Activated naive CD8-positive, alpha-beta T cell (primary cell): ENCODE results near the gene EPHA6.
"Not testable (repeated sequence)": the region's sequence is repeated elsewhere in the genome, so short reads cannot be mapped to it uniquely, and the experiment has no call there.

Experiments used
- H3K27ac Mint-ChIP-seq: one replicate; pipeline ENCODE4 v1.8.0; 2021; ENCODE audit warnings: mixed read lengths
- H3K27me3 Mint-ChIP-seq: one replicate; pipeline ENCODE4 v1.8.0; 2021; ENCODE audit warnings: mixed read lengths
- H3K36me3 Mint-ChIP-seq: one replicate; pipeline ENCODE4 v1.8.0; 2021; ENCODE audit warnings: mixed read lengths
- H3K4me1 Mint-ChIP-seq: one replicate; pipeline ENCODE4 v1.8.0; 2021; ENCODE audit warnings: low read depth, mixed read lengths
- H3K4me3 Mint-ChIP-seq: one replicate; pipeline ENCODE4 v1.8.0; 2021; ENCODE audit warnings: mild to moderate bottlenecking, mixed read lengths
- H3K9me3 Mint-ChIP-seq: one replicate; pipeline ENCODE4 v1.8.0; 2021; ENCODE audit warnings: low read depth, mixed read lengths

EPHA6 gene

DNA sequence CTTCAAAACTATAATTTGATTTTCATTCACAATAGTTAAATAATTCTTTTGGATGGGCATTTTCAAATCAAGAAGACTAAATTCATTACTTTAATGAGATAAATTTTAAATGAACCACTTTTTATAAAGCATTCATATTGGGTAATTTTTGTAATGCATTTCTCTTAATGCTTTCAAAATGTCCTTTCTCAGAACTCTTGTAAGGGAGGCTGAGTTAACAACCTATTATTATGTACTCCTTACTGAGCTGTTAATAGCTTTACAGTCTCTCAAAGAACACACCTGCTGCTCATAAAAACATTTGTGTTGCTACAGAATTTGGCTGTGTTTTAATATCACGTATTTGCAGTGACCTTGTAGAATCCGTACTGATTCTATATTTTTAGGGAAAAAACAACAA lies 616.2 kb downstream of the EPHA6 start:
- Mint-ChIP-seq H3K36me3 (no peaks in the 10 kb centered on the region), H3K4me3 (no peak overlapping the region)

DNA sequence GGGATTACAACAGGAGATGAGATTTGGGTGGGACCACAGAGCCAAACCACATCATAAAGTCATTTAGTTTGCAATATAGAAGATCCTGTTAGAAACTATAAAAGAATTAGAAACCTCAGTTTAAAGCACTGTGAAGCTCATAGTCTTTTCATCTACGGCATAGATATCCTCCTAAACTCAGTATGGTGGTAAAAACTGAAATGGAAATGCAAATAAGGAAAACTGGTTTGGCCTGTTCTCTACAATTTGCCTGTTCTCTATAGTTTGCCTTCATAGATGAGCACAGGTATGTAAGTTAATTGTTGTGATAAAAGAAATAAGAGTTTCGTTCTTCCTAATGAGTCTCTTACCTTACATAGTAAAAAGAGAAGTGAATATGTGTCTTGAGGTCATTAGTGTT lies 618.5 kb downstream of the EPHA6 start:
- Mint-ChIP-seq H3K4me3 (no peak overlapping the region), H3K27me3 (no peaks in the 10 kb centered on the region), H3K27ac (no peak overlapping the region), H3K9me3 (peaks cover 3% of the 10 kb centered on the region), H3K4me1 (no peaks in the 10 kb centered on the region), H3K36me3 (no peaks in the 10 kb centered on the region)

More for the DNA sequence above, 616.2 kb downstream of the EPHA6 start:
- H3K27me3 Mint-ChIP-seq = no peaks in the 10 kb centered on the region
- no peak overlapping the region for H3K27ac Mint-ChIP-seq
- no peaks in the 10 kb centered on the region for H3K4me1 Mint-ChIP-seq
- peaks cover 12% of the 10 kb centered on the region for H3K9me3 Mint-ChIP-seq

DNA sequence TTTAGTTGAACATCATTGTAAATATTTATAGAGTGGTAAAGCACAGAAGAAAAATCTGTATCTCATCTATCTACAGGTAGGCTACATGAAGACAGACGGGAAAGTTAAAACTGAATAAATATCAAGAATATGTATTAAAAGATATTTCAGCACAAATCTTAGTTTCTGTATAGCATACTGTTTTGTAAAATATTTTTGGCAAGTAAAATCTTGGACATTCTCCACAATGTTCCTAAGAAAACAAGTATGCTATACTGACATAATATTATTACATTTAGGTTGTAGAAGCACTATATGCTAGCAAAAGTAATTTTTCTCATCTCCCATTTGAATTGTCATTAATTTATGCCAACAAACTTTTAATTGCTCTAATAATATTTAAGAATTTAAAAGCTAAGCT lies 623.7 kb downstream of the EPHA6 start:
- Mint-ChIP-seq H3K27ac (no peak overlapping the region), H3K27me3 (no peaks in the 10 kb centered on the region), H3K4me3 (no peak overlapping the region), H3K36me3 (no peaks in the 10 kb centered on the region), H3K9me3 (peaks cover 3% of the 10 kb centered on the region), H3K4me1 (no peaks in the 10 kb centered on the region)

- no peak overlapping the region for H3K27ac Mint-ChIP-seq
- H3K4me1 Mint-ChIP-seq = no peaks in the 10 kb centered on the region
- H3K36me3 Mint-ChIP-seq = no peaks in the 10 kb centered on the region
- no peak overlapping the region for H3K4me3 Mint-ChIP-seq
- peaks cover 3% of the 10 kb centered on the region for H3K9me3 Mint-ChIP-seq
- no peaks in the 10 kb centered on the region for H3K27me3 Mint-ChIP-seq
Measured at GRCh38 chr3:97439373-97439772, 625.0 kb downstream of the EPHA6 start.

- H3K9me3 Mint-ChIP-seq = peaks cover 4% of the 10 kb centered on the region
- H3K36me3 Mint-ChIP-seq = no peaks in the 10 kb centered on the region
- no peak overlapping the region for H3K27ac Mint-ChIP-seq
- no peak overlapping the region for H3K4me3 Mint-ChIP-seq
- no peaks in the 10 kb centered on the region for H3K4me1 Mint-ChIP-seq
- H3K27me3 Mint-ChIP-seq = no peaks in the 10 kb centered on the region
Measured at GRCh38 chr3:97464035-97464434, 649.6 kb downstream of the EPHA6 start.

DNA sequence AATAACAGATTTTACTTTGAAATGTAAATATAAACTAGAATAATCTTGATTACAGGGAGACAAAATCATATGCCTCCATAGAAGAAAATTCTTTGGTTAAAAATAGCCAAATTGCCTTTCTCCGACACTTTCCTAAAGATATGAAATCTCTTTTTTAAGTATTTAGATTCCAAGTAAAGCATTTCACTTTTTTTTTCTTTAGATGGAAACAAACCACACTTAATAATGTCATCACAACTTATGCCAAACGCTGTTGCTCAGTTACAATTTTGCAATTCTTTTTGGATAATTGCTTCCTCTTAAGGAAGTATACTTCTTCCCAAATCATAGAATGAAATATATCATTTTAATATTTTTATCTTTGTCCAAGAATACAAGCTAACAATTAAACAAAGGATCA lies 656.1 kb downstream of the EPHA6 start:
- Mint-ChIP-seq H3K27me3 (no peaks in the 10 kb centered on the region), H3K4me1 (no peaks in the 10 kb centered on the region), H3K36me3 (no peaks in the 10 kb centered on the region), H3K4me3 (no peak overlapping the region), H3K9me3 (peaks cover 4% of the 10 kb centered on the region), H3K27ac (no peak overlapping the region)

DNA sequence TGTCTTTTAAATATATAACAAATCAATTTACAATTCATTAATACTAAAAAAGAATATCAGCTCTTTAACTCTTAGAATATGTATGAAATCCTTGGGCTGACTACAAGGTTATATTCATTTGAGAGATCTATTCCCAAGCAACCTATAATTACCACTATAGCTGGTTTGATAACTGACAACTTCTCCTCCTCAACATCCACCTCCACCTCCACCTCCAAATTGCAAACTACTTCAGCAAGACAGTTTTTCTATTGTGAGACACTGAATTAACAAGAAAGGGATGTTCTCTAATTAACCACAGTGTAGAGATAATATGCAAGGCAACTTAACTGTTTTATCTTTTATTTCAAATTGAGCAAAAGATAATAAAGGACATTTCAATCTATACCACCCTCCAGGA lies 665.3 kb downstream of the EPHA6 start:
- no peak overlapping the region for H3K4me3 Mint-ChIP-seq

GRCh38 chr3:97480696-97481289 lies 666.4 kb downstream of the EPHA6 start:
- H3K4me3 Mint-ChIP-seq, H3K4me1 Mint-ChIP-seq, H3K27me3 Mint-ChIP-seq, H3K36me3 Mint-ChIP-seq, H3K27ac Mint-ChIP-seq, H3K9me3 Mint-ChIP-seq: not testable (repeated sequence)

More for the DNA sequence above, 665.3 kb downstream of the EPHA6 start:
- Mint-ChIP-seq H3K36me3 (no peaks in the 10 kb centered on the region), H3K4me1 (no peaks in the 10 kb centered on the region), H3K27me3 (no peaks in the 10 kb centered on the region), H3K27ac (no peak overlapping the region), H3K9me3 (peaks cover 7% of the 10 kb centered on the region)

GRCh38 chr3:97481416-97481815 lies 667.0 kb downstream of the EPHA6 start:
- no peaks in the 10 kb centered on the region for H3K4me1 Mint-ChIP-seq
- no peak overlapping the region for H3K27ac Mint-ChIP-seq
- peaks cover 7% of the 10 kb centered on the region for H3K9me3 Mint-ChIP-seq
- no peaks in the 10 kb centered on the region for H3K27me3 Mint-ChIP-seq
- no peaks in the 10 kb centered on the region for H3K36me3 Mint-ChIP-seq
- no peak overlapping the region for H3K4me3 Mint-ChIP-seq

DNA sequence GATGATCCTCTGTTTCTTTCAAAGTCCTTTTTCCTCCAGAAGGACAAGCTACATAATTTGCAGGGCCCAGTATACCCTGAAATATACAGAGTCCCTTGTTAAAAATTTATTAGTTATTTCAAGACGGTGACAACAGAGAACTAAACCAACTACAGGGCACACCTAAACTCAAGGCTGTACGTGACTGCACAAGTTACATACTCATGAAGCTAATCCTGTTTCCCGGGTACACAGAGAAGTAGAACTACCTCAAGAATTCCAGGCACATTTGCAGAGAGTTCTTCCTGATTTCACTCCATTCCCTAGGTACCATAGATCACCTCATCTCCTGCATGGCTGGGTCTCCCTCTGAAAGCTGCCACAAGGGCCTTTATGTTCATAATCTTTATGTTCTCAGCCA lies 670.8 kb downstream of the EPHA6 start:
- Mint-ChIP-seq H3K36me3 (no peaks in the 10 kb centered on the region), H3K27ac (no peak overlapping the region), H3K4me3 (no peak overlapping the region), H3K9me3 (peaks cover 7% of the 10 kb centered on the region), H3K27me3 (no peaks in the 10 kb centered on the region), H3K4me1 (no peaks in the 10 kb centered on the region)

GRCh38 chr3:97487587-97487986 lies 673.2 kb downstream of the EPHA6 start:
- Mint-ChIP-seq H3K4me1 (no peaks in the 10 kb centered on the region), H3K27ac (no peak overlapping the region)

GRCh38 chr3:97488741-97489140 lies 674.3 kb downstream of the EPHA6 start:
- no peak overlapping the region for H3K27ac Mint-ChIP-seq
- no peaks in the 10 kb centered on the region for H3K4me1 Mint-ChIP-seq
- H3K36me3 Mint-ChIP-seq = no peaks in the 10 kb centered on the region
- H3K9me3 Mint-ChIP-seq = no peaks in the 10 kb centered on the region
- no peaks in the 10 kb centered on the region for H3K27me3 Mint-ChIP-seq
- H3K4me3 Mint-ChIP-seq = no peak overlapping the region

More at GRCh38 chr3:97487587-97487986, 673.2 kb downstream of the EPHA6 start:
- Mint-ChIP-seq H3K9me3 (peaks cover 3% of the 10 kb centered on the region), H3K27me3 (no peaks in the 10 kb centered on the region), H3K36me3 (no peaks in the 10 kb centered on the region), H3K4me3 (no peak overlapping the region)

GRCh38 chr3:97495896-97496295 lies 681.5 kb downstream of the EPHA6 start:
- Mint-ChIP-seq H3K9me3 (no peaks in the 10 kb centered on the region), H3K27ac (no peak overlapping the region), H3K4me1 (no peaks in the 10 kb centered on the region), H3K36me3 (no peaks in the 10 kb centered on the region), H3K4me3 (no peak overlapping the region), H3K27me3 (no peaks in the 10 kb centered on the region)

DNA sequence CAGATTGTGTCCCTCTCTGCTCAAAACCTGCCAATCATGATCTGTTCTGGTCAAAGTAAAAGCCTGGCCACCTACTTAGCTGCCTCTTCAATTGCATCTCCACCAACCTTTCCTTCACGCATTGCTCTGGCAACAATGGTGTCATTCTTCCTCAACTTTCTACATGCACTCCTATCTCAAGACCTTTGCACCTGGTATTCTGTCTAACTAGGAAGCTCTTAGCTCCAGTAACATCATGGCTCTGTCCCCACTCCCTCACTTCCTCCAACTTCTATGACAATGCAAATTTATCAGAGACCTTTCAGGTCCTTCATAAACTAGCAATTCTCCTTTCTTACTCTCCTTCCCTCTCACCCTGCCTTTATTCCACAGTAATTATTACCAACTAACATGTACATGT lies 682.7 kb downstream of the EPHA6 start:
- Mint-ChIP-seq H3K9me3 (peaks cover 5% of the 10 kb centered on the region), H3K4me3 (no peak overlapping the region), H3K36me3 (no peaks in the 10 kb centered on the region), H3K27me3 (no peaks in the 10 kb centered on the region), H3K27ac (no peak overlapping the region), H3K4me1 (no peaks in the 10 kb centered on the region)

- Mint-ChIP-seq H3K4me1 (no peaks in the 10 kb centered on the region), H3K36me3 (no peaks in the 10 kb centered on the region), H3K27ac (no peak overlapping the region), H3K9me3 (peaks cover 9% of the 10 kb centered on the region), H3K27me3 (no peaks in the 10 kb centered on the region), H3K4me3 (no peak overlapping the region)
Measured at GRCh38 chr3:97504463-97504862, 690.1 kb downstream of the EPHA6 start.

DNA sequence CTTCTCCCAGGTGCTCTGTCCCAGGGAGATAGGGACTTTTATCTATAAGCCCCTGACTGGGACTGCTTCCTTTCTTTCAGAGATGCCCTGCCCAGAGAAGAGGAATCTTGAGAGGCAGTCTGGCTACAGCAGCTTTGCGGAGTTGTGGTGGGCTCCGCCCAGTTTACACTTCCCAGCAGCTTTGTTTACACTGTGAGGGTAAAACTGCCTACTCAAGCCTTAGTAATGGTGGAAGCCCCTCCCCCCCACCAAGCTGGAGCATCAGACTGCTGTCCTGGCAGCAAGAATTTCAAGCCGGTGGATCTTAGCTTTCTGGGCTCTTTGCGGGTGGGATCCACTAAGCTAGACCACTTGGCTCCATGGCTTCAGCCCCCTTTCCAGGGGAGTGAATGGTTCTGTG lies 696.4 kb downstream of the EPHA6 start:
- Mint-ChIP-seq H3K36me3 (no peaks in the 10 kb centered on the region), H3K9me3 (peaks cover 7% of the 10 kb centered on the region), H3K4me3 (no peak overlapping the region), H3K4me1 (no peaks in the 10 kb centered on the region), H3K27ac (no peak overlapping the region), H3K27me3 (no peaks in the 10 kb centered on the region)
